HG03025 (cell line): ENCODE data around the gene OGT.

ENCODE experiments used
- ATAC-seq: cut with Tn5 transposase; IDR thresholded peaks from one replicate; pipeline ENCODE4 v1.9.1; 2021; ENCODE audit warnings: mild to moderate bottlenecking, moderate library complexity; ENCODE audit not compliant: unreplicated experiment, low FRiP score

Gene OGT

GRCh38 chrX:71619193-71619592 is 86.3 kb downstream of the OGT start:
- no peak for ATAC-seq

GRCh38 chrX:71619986-71620385 is 87.1 kb downstream of the OGT start:
- no peak for ATAC-seq

- no peak for ATAC-seq
Measured at GRCh38 chrX:71621603-71622002, 88.7 kb downstream of the OGT start.

GRCh38 chrX:71622032-71622575 is 89.2 kb downstream of the OGT start:
- ATAC-seq, result no peak

- no peak for ATAC-seq
Measured at GRCh38 chrX:71622576-71623450, 89.9 kb downstream of the OGT start.

- no peak for ATAC-seq
Measured at GRCh38 chrX:71623714-71624113, 90.8 kb downstream of the OGT start.

GRCh38 chrX:71625471-71625870 is 92.6 kb downstream of the OGT start:
- no peak for ATAC-seq
